H1 (cell line): ENCODE results near the gene ZC3H7B. TPM values are rescaled to one million over a fixed set of nuclear protein-coding genes. Genes with fewer than 3 reads are reported as not detected.

Experiments
- CTCF ChIA-PET: fragments of 300-600 bp; sonication (Branson Sonifier 250); formaldehyde crosslinking; loops from one replicate; lab custom pipeline; 2021; ENCODE audit not compliant: partially characterized antibody; lab: Charles Lee
- POLR2A ChIA-PET: fragments of 300-600 bp; sonication (Branson Sonifier 250); formaldehyde crosslinking; loops from one replicate; lab custom pipeline; 2021; ENCODE audit warnings: inconsistent platforms; ENCODE audit not compliant: partially characterized antibody; lab: Charles Lee
- DNase-seq, 2 experiments: peaks; one replicate each; pipeline versions ENCODE4 v3.0.0 to v3.0.0-alpha.2; 2010 to 2022; ENCODE audit warnings: low spot score in 2 of 2, low read depth in 1 of 2, mixed read lengths in 1 of 2
- FAIRE-seq: peaks from 2 replicates; lab custom pipeline; 2011; peaks lifted over from hg19 to GRCh38; lab: Jason Lieb, UNC
- H2AFZ ChIP-seq: 2 replicates; pipeline ENCODE4 v1.8.1; 2012; ENCODE audit warnings: low read length, inconsistent platforms
- H2AK5ac ChIP-seq: 2 replicates; pipeline ENCODE4 v1.6.1; 2013; ENCODE audit warnings: low read depth, low read length
- H2BK120ac ChIP-seq: replicated peaks from 2 replicates; pipeline ENCODE3; 2013; ENCODE audit warnings: low read depth, low read length, inconsistent platforms
- H2BK12ac ChIP-seq: 2 replicates; pipeline ENCODE4 v1.6.1; 2013; ENCODE audit warnings: low read depth, low read length
- H2BK15ac ChIP-seq: 2 replicates; pipeline ENCODE4 v1.6.1; 2013; ENCODE audit warnings: low read length
- H2BK20ac ChIP-seq: 2 replicates; pipeline ENCODE4 v1.6.1; 2013; ENCODE audit warnings: low read length
- H2BK5ac ChIP-seq: 2 replicates; pipeline ENCODE4 v1.6.1; 2013; ENCODE audit warnings: low read depth, low read length
- H3K14ac ChIP-seq: 2 replicates; pipeline ENCODE4 v1.6.1; 2013; ENCODE audit warnings: inconsistent platforms; ENCODE audit not compliant: insufficient read length
- H3K18ac ChIP-seq: 2 replicates; pipeline ENCODE4 v1.6.1; 2013; ENCODE audit warnings: low read length; ENCODE audit errors: extremely low read depth
- H3K23ac ChIP-seq: 2 replicates; pipeline ENCODE4 v1.6.1; 2013; ENCODE audit warnings: inconsistent platforms; ENCODE audit not compliant: insufficient read length
- H3K23me2 ChIP-seq: 2 replicates; pipeline ENCODE4 v1.6.1; 2013; ENCODE audit warnings: low read depth, low read length
- H3K27ac ChIP-seq: 2 replicates; pipeline ENCODE4 v1.6.1; 2011; ENCODE audit warnings: low read depth, low read length, inconsistent platforms
- H3K27me3 ChIP-seq, 4 experiments: replicated peaks in 1 of 4; 1 replicate in 1 of 4; 2 replicates in 3 of 4; pipeline versions ENCODE4 v1.6.1 to v1.8.1; 2011 to 2013; ENCODE audit warnings: low read length in 3 of 4, mild to moderate bottlenecking in 3 of 4, inconsistent platforms in 2 of 4, mixed read lengths in 2 of 4, moderate library complexity in 1 of 4; ENCODE audit not compliant: control insufficient read depth in 3 of 4, insufficient read depth in 3 of 4; ENCODE audit errors: extremely low read depth in 1 of 4
- H3K36me3 ChIP-seq, 4 experiments: 2 replicates each; pipeline versions ENCODE4 v1.6.1 to v1.8.1; 2011 to 2013; ENCODE audit warnings: mild to moderate bottlenecking in 4 of 4, low read length in 3 of 4, moderate library complexity in 2 of 4, control low read depth in 1 of 4, inconsistent platforms in 1 of 4; ENCODE audit not compliant: insufficient read depth in 4 of 4, control insufficient read depth in 2 of 4
- H3K4ac ChIP-seq: replicated peaks from 2 replicates; pipeline ENCODE3; 2013; ENCODE audit warnings: low read length, low read depth, mixed read lengths, inconsistent platforms; ENCODE audit not compliant: insufficient read length
- H3K4me1 ChIP-seq, 4 experiments: replicated peaks in 1 of 4; 1 replicate in 1 of 4; 2 replicates in 3 of 4; pipeline versions ENCODE4 v1.6.1 to v1.8.1; 2011 to 2013; ENCODE audit warnings: low read length in 3 of 4, inconsistent platforms in 2 of 4, mixed read lengths in 1 of 4; ENCODE audit not compliant: insufficient read depth in 4 of 4, control insufficient read depth in 3 of 4
- H3K4me2 ChIP-seq, 2 experiments: 2 replicates each; pipeline versions ENCODE4 v1.6.1 to v1.8.1; 2011 to 2013; ENCODE audit warnings: low read depth in 2 of 2, low read length in 2 of 2, control low read depth in 1 of 2, inconsistent platforms in 1 of 2, mild to moderate bottlenecking in 1 of 2; ENCODE audit not compliant: insufficient read depth in 1 of 2
- H3K4me3 ChIP-seq, 4 experiments: fragments of 200-600, 300-600 bp in 1 of 4; sonication (generic), shearing (Covaris generic), sonication (Bioruptor Twin) in 1 of 4; 2 replicates each; pipeline versions ENCODE4 v1.5.1 to v1.8.1; 2011 to 2016; ENCODE audit warnings: low read length in 4 of 4, low read depth in 3 of 4, control low read depth in 2 of 4, inconsistent platforms in 2 of 4, mild to moderate bottlenecking in 2 of 4, mixed read lengths in 1 of 4, moderate library complexity in 1 of 4; ENCODE audit not compliant: insufficient read depth in 2 of 4; ENCODE audit errors: extremely low read depth in 1 of 4
- H3K56ac ChIP-seq: replicated peaks from 2 replicates; pipeline ENCODE3; 2013; ENCODE audit warnings: low read depth, mild to moderate bottlenecking, mixed read lengths, low read length, inconsistent platforms; ENCODE audit not compliant: insufficient read length
- H3K79me1 ChIP-seq: 2 replicates; pipeline ENCODE4 v1.6.1; 2013; ENCODE audit warnings: low read depth, low read length, control low read depth
- H3K79me2 ChIP-seq, 2 experiments: 2 replicates each; pipeline versions ENCODE4 v1.6.1 to v1.8.1; 2012 to 2013; ENCODE audit warnings: low read length in 2 of 2, mild to moderate bottlenecking in 2 of 2, inconsistent platforms in 1 of 2; ENCODE audit not compliant: insufficient read depth in 2 of 2, control insufficient read depth in 1 of 2
- H3K9ac ChIP-seq, 4 experiments: replicated peaks in 1 of 4; 1 replicate in 1 of 4; 2 replicates in 3 of 4; pipeline versions ENCODE4 v1.6.1 to v1.8.1; 2011 to 2013; ENCODE audit warnings: low read depth in 3 of 4, low read length in 3 of 4, control low read depth in 2 of 4, mild to moderate bottlenecking in 2 of 4, moderate library complexity in 2 of 4, inconsistent platforms in 1 of 4; ENCODE audit errors: extremely low read depth in 1 of 4
- H3K9me3 ChIP-seq, 2 experiments: 2 replicates each; pipeline versions ENCODE4 v1.6.1 to v1.8.1; 2012 to 2013; ENCODE audit warnings: mild to moderate bottlenecking in 2 of 2, moderate library complexity in 2 of 2, control low read depth in 1 of 2, inconsistent platforms in 1 of 2, low read depth in 1 of 2, low read length in 1 of 2, mixed read lengths in 1 of 2; ENCODE audit not compliant: insufficient read depth in 2 of 2
- H4K20me1 ChIP-seq, 2 experiments: replicated peaks in 1 of 2; 2 replicates each; pipeline versions ENCODE3 to v1.8.1; 2011 to 2013; ENCODE audit warnings: inconsistent platforms in 2 of 2, low read length in 2 of 2, mild to moderate bottlenecking in 1 of 2; ENCODE audit not compliant: insufficient read depth in 2 of 2, control insufficient read depth in 1 of 2
- H4K5ac ChIP-seq: 2 replicates; pipeline ENCODE4 v1.6.1; 2013; ENCODE audit warnings: low read length, low read depth, mixed read lengths, inconsistent platforms; ENCODE audit not compliant: insufficient read length
- H4K8ac ChIP-seq: 2 replicates; pipeline ENCODE4 v1.8.0; 2013; ENCODE audit warnings: mild to moderate bottlenecking, moderate library complexity, low read length, inconsistent platforms; ENCODE audit not compliant: insufficient read depth; ENCODE audit errors: extremely low read depth
- H4K91ac ChIP-seq: replicated peaks from 2 replicates; pipeline ENCODE3; 2013; ENCODE audit warnings: low read length, mixed read lengths, inconsistent platforms; ENCODE audit not compliant: insufficient read length
- ATF2 ChIP-seq: IDR thresholded peaks from 2 replicates; pipeline ENCODE4 v1.6.1; 2012; ENCODE audit warnings: low read length, inconsistent platforms
- EP300 ChIP-seq, 2 experiments: IDR thresholded peaks; 1 replicate in 1 of 2; 2 replicates in 1 of 2; pipeline ENCODE4 v1.6.1; 2011 to 2012; ENCODE audit warnings: low read depth in 2 of 2, low read length in 2 of 2, mild to moderate bottlenecking in 2 of 2, borderline replicate concordance in 1 of 2, inconsistent platforms in 1 of 2, moderate library complexity in 1 of 2
- EZH2 ChIP-seq: fragments of 200-600 bp; sonication (generic); IDR thresholded peaks from 2 replicates; pipeline ENCODE4 v1.7.1; 2012; ENCODE audit warnings: low read depth, mild to moderate bottlenecking, moderate library complexity, low read length, inconsistent platforms; ENCODE audit not compliant: severe bottlenecking
- MAX ChIP-seq: IDR thresholded peaks from 2 replicates; pipeline ENCODE4 v1.6.1; 2012; ENCODE audit warnings: inconsistent platforms
- PHF8 ChIP-seq: fragments of 200-600 bp; sonication (generic); conservative IDR thresholded peaks from 2 replicates; pipeline ENCODE4 v1.7.1; 2012; ENCODE audit warnings: low read depth, mild to moderate bottlenecking, inconsistent platforms, low read length, moderate library complexity
- RBBP5 ChIP-seq: IDR thresholded peaks from 2 replicates; pipeline ENCODE4 v1.7.1; 2012; ENCODE audit warnings: low read depth, mild to moderate bottlenecking, inconsistent platforms, low read length, moderate library complexity, borderline replicate concordance
- RFX5 ChIP-seq: IDR thresholded peaks from 2 replicates; pipeline ENCODE4 v1.6.1; 2011; ENCODE audit warnings: low read depth, low read length, improper control_type of control experiment, borderline replicate concordance
- SIX5 ChIP-seq: IDR thresholded peaks from 2 replicates; pipeline ENCODE4 v1.6.1; 2011; ENCODE audit warnings: mild to moderate bottlenecking, low read depth, low read length
- SRF ChIP-seq: IDR thresholded peaks from 2 replicates; pipeline ENCODE4 v1.6.1; 2011; ENCODE audit warnings: mild to moderate bottlenecking, low read depth, low read length, moderate library complexity
- SUZ12 ChIP-seq: fragments of 200-600 bp; sonication (generic); IDR thresholded peaks from 2 replicates; pipeline ENCODE4 v1.6.1; 2012; ENCODE audit warnings: mild to moderate bottlenecking, inconsistent platforms, low read length, moderate library complexity, mixed read lengths
- WGBS, 2 experiments: shearing (Covaris generic) in 1 of 2; methylation state at CpG; one replicate each; pipeline versions ENCODE4 v1.1.6 to v1.1.7; 2013 to 2015; ENCODE audit warnings: low lambda C conversion rate in 2 of 2, mixed read lengths in 2 of 2, inconsistent platforms in 1 of 2, low coverage in 1 of 2, missing lambda C conversion rate in 1 of 2; ENCODE audit not compliant: insufficient replicate concordance in 2 of 2, insufficient coverage in 1 of 2, insufficient read length in 1 of 2; ENCODE audit errors: extremely low coverage in 1 of 2, missing lambda C conversion rate in 1 of 2; 5-methylcytosine and 5-hydroxymethylcytosine counted together
- polyA plus RNA-seq, 7 experiments: library from polyadenylated mRNA; depleted of rRNA in 3 of 7; stranded (reverse) in 5 of 7; unstranded in 2 of 7; fragments of >200 nt in 5 of 7; fragments of 200-250 nt in 2 of 7; gene quantifications; 1 replicate in 5 of 7; 2 replicates in 1 of 7; 4 replicates in 1 of 7; pipeline versions ENCODE4 v1.2.1 to v1.2.3, GENCODE V29; 2011 to 2013; ENCODE audit warnings: missing spikeins in 2 of 7, mixed read lengths in 2 of 7
- total RNA-seq: library from RNA; stranded (reverse); fragmentation: NEBNext Ultra II Directional; extraction: Animal tissue kit (Norgen Biotek cat#: 25700); gene quantifications from 2 replicates; pipeline ENCODE4 v1.2.1, GENCODE V29; 2021

Gene ZC3H7B
- total and polyA plus RNA-seq, 2 of the 8 experiments (the other 6 are each of a cell fraction or from before 2014, with no cell fraction given), result 35.5 to 78.6 TPM

GRCh38 chr22:41302811-41303210 is 1.5 kb downstream of the ZC3H7B start:
- peaks cover 2 to 7% of the 10 kb centered on the region in 2 experiments for H4K20me1 ChIP-seq
- no peak overlapping the region for H3K4ac ChIP-seq
- no peak overlapping the region for H4K5ac ChIP-seq
- H2BK120ac ChIP-seq, result no peak overlapping the region
- peak overlapping the region; percentile 84 to 90 (median 86) for H3K4me3 ChIP-seq
- H3K9me3 ChIP-seq, result no peaks in the 10 kb centered on the region
- no peak overlapping the region for H2BK5ac ChIP-seq
- peak overlapping the region; percentile 65 to 71 for H3K4me2 ChIP-seq
- no peak overlapping the region for H3K27ac ChIP-seq
- H3K79me1 ChIP-seq, result peaks cover 7% of the 10 kb centered on the region; the same call in 1 of the 2 replicates
- no peak overlapping the region; the same call in 1 of the 2 replicates for H4K8ac ChIP-seq
- H3K27me3 ChIP-seq, result no peaks in the 10 kb centered on the region
- no peak overlapping the region for H2AFZ ChIP-seq
- peak overlapping the region in 2 of 4 experiments; percentile 20 to 65; a peak in 2 of 7 replicates for H3K9ac ChIP-seq
- H3K23ac ChIP-seq, result no peak overlapping the region
- FAIRE-seq (no peak), DNase-seq (no peak)
- H3K18ac ChIP-seq, result no peak overlapping the region; the same call in 1 of the 2 replicates
- no peak overlapping the region for H3K14ac ChIP-seq
- no peak overlapping the region for H4K91ac ChIP-seq
- H3K23me2 ChIP-seq, result peaks cover 4% of the 10 kb centered on the region
- H3K79me2 ChIP-seq, result peaks cover 8 to 53% of the 10 kb centered on the region in 2 experiments; a peak in 3 of 4 replicates
- H3K36me3 ChIP-seq, result peaks cover 0 to 6% (median 0%) of the 10 kb centered on the region in 4 experiments; a peak in 1 of 8 replicates
- WGBS, 2 experiments, result 45% methylated on average over 4 of the region's 5 CpGs; no CpG with 5 or more reads in 1 of the 2 experiments
- H2BK15ac ChIP-seq, result no peak overlapping the region
- no peak overlapping the region for H2AK5ac ChIP-seq
- ChIA-PET POLR2A (interaction anchor here (1.0 to 3.6 kb wide), 10 partner anchors 9 to 99 kb away, joined by 3 to 19 read pairs (median 4); partner anchors contain the start of genes CHADL and RANGAP1), CTCF (interaction anchor here (0.5 to 1.4 kb wide), 4 partner anchors 14 to 38 kb away, joined by 3 to 4 read pairs (median 3); no protein-coding TSS in a partner anchor)
- no peak overlapping the region for H2BK20ac ChIP-seq
- H3K56ac ChIP-seq, result no peak overlapping the region
- peak overlapping the region; percentile 20; the same call in 1 of the 2 replicates for H2BK12ac ChIP-seq
- peaks cover 0 to 12% (median 7%) of the 10 kb centered on the region in 4 experiments; a peak in 4 of 7 replicates for H3K4me1 ChIP-seq
- TF ChIP-seq RFX5, result no peak
- TF ChIP-seq ATF2, result no peak
- TF ChIP-seq EZH2, result no peak
- TF ChIP-seq PHF8, result no peak
- no peak for TF ChIP-seq EP300 (IDR thresholded peaks at IDR 0.05; ENCODE audit: borderline replicate concordance in 1 of 2, low read depth in 2 of 2, low read length in 2 of 2)
- no peak for TF ChIP-seq SUZ12
- no peak for TF ChIP-seq SRF
- TF ChIP-seq SIX5, result no peak
- no peak for TF ChIP-seq RBBP5
- TF ChIP-seq MAX, result no peak
